NCI-H82 treated with DMSO at 0.1 percent for 48 hours (cell line): ENCODE results near the gene TAAR2.
"Not testable (repeated sequence)": the region's sequence is repeated elsewhere in the genome, so short reads cannot be mapped to it uniquely, and the experiment has no call there.

Experiments
- DNase-seq: peaks from one replicate; lab custom pipeline; 2025; ENCODE audit not compliant: unreplicated experiment; lab: John Stamatoyannopoulos, UW

TAAR2 gene

DNA sequence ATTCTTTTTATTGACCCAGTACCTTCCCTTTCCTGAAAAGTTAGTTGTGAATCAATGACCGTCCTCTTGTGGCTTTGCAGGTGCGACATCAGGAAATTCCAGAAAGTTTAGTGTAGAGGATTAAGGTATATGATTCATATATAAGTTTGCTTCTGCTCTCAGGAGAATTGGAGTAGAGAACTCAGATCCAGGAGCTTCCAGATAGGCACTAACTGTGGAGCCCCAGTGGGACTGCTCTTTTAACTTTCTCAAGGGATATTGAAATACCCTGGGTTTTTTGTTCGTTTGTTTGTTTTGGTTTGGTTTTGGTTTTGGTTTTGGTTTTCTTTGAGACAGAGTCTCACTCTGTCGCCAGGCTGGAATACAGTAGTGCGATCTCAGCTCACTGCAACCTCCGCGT, 9.5 kb downstream of the TAAR2 start:
- DNase-seq = no peak

DNA sequence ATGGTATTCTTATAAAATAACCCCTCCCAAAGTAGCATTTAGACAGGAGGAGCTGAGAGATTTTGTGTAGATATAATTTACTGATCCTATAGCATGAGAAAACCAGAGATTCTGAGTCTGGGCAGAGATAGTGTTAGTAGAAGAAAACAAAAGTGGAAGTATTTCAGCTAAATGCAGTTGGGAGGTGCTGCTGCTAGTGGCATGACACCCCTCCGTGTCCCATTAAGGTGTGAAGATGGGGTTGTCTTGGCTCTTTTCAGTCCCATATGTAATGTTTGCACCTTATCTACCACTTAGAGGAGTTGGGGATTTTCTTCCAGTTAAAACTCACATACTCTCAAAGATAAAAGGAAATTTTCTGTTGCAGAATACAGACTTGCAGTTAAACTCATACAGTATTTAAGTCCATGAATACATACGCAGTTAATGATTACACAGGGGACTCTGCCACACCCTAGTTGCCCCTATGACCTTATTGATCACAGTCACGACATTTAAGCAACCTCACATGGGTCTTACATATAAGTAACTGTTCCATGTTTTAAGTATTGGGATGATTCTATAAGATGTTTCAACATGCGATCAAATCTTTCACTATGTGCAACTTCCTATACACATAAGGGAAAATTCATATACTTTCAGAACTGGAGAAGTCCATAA, 11.5 kb downstream of the TAAR2 start:
- no peak for DNase-seq

DNA sequence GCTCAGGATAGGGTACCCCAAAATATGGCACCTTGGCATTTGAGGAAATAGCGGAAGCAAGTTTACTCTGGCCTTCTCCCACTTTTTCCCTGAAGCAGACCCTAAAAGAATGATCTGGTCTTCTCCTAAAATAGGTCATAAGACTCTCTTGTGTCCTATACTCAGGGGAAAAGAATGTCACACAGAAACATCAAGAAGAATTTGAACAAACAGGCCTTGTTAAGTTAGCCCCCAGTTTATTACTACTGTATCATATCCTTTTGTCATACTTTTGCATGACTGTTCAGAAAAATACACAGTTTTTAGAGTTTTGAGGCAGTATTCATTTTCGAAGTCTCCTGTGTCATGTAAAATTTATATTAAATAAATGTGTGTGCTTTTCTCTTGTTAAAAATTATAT, 12.5 kb downstream of the TAAR2 start:
- no peak for DNase-seq

DNA sequence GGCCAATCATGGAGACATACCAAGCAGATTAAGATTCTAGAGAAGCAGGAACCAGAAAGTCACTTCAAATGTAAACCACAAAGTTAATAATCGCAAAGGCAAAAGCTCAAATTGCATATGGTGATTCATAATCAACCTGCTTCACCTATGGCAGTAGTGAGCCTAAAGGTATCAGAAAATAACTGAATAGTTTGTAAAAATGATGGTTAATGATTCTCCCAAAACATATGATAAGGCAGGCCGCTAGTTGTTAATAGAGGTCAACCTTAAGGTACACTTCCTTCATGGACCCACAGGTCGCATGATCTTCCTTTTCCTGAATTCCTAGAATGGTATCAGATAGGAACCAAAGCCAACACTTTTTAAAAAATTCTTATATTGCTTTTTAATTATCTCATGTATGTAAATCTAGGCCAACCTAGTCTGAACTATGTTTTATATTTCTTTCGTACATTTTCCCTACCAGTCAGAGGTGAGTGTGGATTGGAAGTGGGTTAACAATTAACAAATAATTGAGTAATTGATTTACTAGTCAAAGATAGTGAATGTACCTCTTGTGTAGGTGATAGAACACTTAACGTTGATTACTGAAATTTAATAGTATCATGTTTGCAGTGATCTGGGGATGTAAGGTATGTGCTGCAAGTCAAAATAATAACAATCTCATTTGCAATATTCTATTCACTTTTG, 16.4 kb downstream of the TAAR2 start:
- no peak for DNase-seq

DNA sequence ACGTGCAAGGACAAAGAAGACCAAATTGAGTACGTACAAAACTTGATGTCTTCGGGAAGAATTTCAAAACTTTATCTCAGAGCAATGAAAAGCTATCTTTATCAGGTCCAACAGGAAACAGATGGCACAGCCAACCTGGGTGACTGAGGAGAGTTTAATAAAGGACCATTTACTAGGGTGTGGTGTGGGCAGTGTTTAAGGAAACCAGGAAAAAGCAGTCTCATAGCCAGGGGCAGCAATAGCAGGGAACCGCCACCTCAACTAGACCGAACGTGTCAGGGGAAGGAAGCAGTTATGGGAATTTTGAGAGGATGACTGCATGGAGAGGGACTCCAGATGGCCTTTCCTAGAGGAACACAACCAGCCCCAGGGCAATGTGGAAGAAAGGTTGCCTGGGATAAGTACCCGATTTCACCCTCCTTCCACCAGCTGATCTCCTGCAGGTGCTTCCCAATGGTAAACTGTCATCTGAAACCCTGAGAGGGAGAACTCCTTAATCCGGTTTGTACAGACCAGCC, 19.4 kb downstream of the TAAR2 start:
- no peak for DNase-seq

DNA sequence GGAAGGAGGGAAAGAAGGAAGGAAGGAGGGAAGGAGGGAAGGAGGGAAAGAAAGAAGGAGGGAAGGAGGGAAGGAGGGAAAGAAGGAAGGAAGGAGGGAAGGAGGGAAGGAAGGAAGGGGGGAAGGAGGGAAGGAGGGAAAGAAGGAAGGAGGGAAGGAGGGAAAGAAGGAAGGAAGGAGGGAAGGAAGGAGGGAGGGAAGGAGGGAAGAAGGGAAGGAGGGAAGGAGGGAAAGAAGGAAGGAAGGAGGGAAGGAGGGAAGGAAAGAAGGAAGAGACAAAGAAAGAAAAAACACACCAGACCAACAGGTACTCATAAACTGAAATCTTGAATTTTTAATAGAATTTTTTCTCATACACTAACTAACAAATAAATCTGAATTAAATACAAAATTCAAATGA, 23.2 kb downstream of the TAAR2 start:
- not testable (repeated sequence) for DNase-seq

DNA sequence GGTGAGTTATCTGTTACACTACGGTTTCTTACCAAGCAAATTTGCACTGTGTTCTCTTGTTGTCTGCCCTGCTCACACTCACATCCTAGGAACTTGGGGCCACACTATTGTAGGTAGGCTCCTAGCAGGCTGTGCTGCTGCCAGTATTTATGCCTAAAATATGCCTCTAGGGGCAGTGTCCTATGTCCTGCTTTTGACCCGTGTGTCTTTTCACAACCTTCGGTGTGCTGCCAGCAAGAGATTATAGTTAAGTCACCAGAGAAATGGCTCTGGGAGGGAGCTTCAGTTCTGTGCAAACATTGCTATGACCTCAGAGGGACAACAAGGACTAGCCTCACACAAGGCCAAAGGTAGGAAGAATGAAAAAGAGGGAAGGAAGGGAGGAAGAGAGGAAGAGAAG, 25.6 kb downstream of the TAAR2 start:
- DNase-seq = no peak

DNA sequence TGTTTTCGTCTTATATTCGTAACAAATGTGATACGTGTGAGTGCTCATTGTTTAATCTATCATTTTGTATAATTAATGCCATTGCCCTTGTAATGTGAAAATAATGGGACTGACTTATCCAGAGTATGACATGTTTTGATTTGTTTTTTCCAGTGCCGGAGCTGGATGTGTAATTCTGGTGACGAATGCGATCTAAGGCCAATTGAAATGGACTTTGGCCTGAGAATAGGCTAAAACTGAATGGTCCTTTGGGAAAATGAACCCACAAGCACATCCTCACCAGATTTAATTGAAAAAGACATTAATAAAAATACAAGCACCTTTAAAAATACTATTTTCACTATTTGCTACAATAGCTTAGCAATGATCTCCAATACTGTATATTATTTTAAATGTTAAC, 27.9 kb downstream of the TAAR2 start:
- no peak for DNase-seq

DNA sequence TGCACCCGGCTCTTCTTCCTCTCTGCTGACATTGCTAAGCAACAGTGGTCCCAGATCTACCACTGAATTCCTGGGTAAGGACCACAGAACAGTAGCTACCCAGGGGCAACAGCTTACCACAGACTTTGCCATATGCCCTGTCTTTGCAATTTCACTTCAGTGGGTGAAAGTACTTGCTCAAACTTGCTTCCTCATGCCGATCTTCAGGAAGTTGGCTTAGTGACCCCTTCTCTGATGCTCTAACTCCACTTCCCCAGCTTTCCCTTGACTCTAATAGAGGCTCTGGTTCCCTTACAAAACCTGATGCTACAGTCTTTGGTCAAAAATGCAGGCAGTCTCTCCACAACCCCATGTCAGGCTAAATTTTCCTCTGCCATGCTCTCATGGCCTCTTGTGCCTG, 31.2 kb downstream of the TAAR2 start:
- no peak for DNase-seq

DNA sequence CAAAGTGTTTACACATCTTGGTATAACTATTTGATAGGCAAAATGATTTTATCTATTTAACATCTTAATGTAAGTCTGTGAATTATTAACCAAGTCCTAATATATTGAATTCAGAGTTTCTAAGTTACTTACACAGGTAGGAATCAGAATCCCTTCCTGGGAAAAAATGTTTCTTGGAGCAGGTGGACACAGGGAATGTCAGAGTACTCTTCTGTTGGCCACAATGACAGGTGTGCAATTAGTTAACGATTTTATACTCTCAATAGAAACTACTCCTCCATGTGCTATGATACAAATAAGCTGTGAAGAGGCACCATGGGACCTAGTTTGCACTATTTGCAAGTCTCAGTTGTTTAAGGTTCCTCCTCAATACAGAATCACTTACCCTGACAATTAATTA, 33.7 kb downstream of the TAAR2 start:
- DNase-seq = no peak

DNA sequence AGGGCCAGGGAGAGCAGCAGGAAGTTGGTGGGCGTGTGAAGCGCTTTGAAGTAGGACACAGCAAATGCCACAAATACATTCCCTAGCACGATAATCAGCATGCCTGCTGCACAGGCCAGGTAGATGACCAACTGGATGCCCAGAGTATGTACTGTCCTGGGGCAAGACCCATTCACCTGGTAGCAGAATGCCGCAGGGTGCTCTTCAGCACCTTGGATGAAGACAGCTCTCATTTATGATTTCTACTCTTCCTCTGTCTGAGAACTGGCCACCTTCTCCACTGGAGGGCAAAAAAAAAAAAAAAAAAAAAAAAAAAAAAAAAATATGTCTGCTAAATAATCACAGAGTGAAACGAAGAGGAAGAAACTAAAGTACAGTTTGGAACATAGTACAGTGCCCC, 34.6 kb downstream of the TAAR2 start, which contains the start of gene TAAR5:
TAAR5 (minus strand) TSS at position 288 of the 400 bp plus-strand sequence; CDS start at position 233, 55 bp downstream.
- no peak for DNase-seq

DNA sequence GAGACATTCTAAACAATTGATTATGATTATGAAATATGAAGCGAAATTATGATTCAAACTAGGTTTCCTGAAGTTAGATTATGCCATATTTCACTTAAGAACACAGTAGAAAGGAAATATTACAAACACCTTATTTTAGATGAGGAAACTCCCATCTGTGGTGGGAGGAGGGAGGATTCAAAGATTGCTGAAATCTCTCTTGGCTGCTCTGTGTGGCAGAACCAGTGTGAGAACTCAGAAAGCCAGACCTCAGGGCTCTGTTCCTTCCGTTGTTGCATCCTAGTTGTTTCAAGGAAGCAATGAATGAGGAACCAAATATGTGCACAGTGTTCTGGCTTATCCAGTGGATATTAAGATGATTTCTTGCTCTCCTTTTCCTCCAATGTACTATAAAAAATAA, 36.7 kb downstream of the TAAR2 start:
- no peak for DNase-seq

DNA sequence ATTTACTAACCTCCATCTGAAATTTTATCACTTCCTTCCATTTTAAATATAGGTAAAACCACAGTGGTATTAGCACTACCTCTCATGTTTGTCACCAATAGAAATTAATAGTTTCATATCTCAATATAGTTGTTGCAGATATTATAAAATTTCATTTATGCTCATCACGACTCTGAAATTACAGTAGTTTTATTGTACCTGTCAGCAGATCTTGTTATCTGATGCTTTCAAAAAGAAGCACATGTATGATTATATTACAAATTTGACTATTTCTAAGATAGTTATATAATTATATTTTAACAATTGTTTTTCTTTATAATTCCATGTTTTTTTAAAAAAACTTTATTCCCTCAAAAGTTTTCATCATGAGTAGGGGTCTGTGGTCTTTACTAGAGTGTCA, 39.4 kb downstream of the TAAR2 start:
- DNase-seq = no peak

DNA sequence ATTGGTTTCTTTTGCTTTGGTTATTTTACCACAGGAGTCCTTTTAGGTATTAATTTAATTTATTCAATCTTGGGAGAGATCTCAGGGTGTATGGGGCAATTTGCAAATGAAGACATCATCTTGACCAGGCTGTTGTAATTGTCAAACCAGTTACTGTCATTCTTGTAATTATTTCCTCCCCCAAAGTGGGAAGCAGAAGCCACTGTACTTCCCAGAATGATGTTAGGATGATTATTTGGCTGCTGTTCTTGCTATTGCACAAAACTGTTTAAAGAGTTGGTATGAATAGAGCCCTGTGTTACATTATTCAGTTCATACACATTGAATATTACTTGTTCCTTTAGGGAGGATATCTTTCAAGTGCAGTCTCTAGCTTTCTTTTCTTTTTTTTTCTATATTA, 52.3 kb downstream of the TAAR2 start:
- DNase-seq = no peak

DNA sequence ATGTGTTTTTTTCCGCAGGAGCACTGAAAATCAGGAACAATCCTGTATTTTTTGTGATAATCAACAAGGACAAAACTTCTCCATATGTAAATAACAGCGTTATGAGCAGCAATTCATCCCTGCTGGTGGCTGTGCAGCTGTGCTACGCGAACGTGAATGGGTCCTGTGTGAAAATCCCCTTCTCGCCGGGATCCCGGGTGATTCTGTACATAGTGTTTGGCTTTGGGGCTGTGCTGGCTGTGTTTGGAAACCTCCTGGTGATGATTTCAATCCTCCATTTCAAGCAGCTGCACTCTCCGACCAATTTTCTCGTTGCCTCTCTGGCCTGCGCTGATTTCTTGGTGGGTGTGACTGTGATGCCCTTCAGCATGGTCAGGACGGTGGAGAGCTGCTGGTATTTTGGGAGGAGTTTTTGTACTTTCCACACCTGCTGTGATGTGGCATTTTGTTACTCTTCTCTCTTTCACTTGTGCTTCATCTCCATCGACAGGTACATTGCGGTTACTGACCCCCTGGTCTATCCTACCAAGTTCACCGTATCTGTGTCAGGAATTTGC, 53.8 kb downstream of the TAAR2 start, which contains the start of gene TAAR6:
TAAR6 (plus strand) TSS at position 102 of the 557 bp plus-strand sequence; CDS start at position 102, 0 bp downstream.
- no peak for DNase-seq

DNA sequence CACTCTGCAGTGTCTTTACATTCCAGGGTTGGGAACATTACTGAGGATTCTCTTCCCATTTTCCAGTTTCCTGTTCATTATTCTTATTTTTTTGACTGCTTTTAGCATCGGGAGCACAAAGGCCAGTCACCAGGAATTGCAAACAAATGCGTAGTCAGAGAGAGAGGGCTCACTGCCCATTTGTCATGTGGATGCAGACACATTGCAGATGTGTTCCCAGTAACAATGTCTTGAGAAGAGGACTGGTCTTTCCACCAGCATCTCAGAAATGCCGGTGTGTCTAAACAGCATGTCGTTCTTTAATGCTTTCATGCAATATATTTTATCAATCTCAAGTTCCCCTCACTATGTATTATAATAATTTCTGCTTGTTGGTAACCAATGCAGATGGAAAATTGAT, 54.9 kb downstream of the TAAR2 start:
- no peak for DNase-seq

DNA sequence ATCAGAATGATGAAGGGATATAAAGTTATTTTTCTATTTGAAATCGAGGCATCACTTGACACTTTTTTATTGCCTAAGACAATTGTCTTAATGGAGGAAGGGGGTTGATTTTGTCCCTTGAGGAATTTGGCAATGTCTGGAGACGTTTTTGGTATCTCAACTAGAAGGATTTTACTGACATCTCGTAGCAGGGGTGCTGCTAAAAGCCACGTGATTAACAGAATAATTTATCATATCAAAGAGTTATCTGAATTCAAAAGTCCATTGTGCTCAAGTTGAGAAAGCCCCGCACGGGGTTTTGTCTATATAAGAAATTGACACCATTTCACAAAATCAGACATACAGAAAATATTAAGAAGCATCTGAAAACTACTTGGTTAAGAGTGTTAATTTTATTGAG, 55.5 kb downstream of the TAAR2 start:
- no peak for DNase-seq

DNA sequence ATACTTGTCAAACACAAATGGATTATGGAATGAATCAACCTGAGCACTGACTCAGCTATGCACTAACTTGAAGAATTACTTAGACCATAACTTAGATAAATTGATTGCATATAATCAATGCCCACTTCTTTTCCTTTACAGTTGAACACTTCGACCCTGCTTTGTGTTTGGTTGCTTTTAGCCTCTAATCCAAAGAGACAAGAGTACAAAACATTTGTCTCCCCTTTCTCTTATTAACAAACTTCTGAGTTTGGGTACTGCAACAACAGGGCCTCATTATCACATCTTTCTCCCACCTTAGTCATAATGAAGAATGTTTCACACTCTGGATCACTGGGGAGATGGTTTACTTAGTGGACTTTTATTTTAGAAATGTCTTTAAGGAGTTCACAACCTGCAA, 56.5 kb downstream of the TAAR2 start:
- DNase-seq = no peak
